OCI-LY3 (cell line): ENCODE data around the gene HDHD3.

Experiments
- EZH2phosphoT487 ChIP-seq: fragments of 200-600 bp; shearing (Covaris generic); IDR thresholded peaks from 2 replicates; pipeline ENCODE4 v1.6.1; 2018; ENCODE audit warnings: antibody characterized with exemption, mixed run types, low read depth
- TF ChIP-seq, protein P1 (sequence below): fragments of 200-600, 300-600 bp; sonication (generic); IDR thresholded peaks from 2 replicates; pipeline ENCODE4 v1.5.1; 2014; ENCODE audit warnings: antibody characterized with exemption, low read length, low read depth

DNA sequence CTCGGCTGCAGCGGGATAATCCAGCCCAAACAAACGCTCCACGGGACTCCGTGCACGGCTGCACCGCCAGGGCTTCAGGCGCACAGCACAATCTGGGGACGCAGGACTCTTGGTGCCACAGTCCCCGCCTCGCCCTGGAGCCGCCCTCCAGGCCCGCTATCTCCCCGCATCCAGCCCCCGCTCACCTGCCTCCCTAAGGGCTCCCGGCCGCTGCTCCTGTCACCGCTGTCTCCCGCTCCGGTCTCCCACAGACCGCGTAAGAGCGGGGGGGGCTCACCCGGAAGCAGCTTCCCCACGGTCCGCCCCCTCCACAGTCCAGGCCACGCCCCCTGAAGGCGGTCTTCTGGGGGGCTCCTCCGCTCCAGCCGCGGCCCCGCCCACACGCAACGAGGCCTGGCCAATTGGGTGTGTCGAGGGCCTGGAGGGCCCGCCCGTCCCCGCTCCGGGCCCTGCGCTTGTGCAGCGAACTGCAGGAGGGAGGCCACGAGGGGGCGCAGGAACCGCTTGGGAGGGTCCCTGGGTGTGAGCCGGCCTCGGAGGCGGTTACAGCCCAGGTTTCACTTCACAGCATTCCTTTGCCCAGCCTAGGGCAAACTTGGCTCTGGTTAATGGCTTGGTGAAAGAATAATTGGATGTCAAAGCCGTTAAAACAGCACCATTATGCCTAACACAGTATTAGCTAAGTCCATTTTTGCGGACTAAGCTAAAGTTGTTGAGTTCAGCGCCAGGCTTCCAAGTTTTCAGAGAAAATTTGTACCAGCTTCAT, 24.4 kb upstream of the HDHD3 start, which contains the start of gene ALAD:
- TF ChIP-seq, protein P1, sequence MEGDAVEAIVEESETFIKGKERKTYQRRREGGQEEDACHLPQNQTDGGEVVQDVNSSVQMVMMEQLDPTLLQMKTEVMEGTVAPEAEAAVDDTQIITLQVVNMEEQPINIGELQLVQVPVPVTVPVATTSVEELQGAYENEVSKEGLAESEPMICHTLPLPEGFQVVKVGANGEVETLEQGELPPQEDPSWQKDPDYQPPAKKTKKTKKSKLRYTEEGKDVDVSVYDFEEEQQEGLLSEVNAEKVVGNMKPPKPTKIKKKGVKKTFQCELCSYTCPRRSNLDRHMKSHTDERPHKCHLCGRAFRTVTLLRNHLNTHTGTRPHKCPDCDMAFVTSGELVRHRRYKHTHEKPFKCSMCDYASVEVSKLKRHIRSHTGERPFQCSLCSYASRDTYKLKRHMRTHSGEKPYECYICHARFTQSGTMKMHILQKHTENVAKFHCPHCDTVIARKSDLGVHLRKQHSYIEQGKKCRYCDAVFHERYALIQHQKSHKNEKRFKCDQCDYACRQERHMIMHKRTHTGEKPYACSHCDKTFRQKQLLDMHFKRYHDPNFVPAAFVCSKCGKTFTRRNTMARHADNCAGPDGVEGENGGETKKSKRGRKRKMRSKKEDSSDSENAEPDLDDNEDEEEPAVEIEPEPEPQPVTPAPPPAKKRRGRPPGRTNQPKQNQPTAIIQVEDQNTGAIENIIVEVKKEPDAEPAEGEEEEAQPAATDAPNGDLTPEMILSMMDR = peak; percentile 84
- TF ChIP-seq EZH2phosphoT487 = no peak
